Fibroblast of skin of left quadriceps (primary cell): ENCODE measurements around the gene P2RY2.
"Not testable (repeated sequence)": the region's sequence is repeated elsewhere in the genome, so short reads cannot be mapped to it uniquely, and the experiment has no call there.

ENCODE experiments used
- DNase-seq, 2 experiments: peaks; one replicate each; pipeline ENCODE4 v3.0.0-alpha.2; 2013; ENCODE audit warnings: low read depth in 2 of 2

Gene P2RY2

GRCh38 chr11:73227571-73228211, 9.6 kb downstream of the P2RY2 start:
- no peak for DNase-seq

GRCh38 chr11:73228268-73229134, 10.4 kb downstream of the P2RY2 start:
- DNase-seq = no peak

- no peak for DNase-seq
These were observed 11.3 kb downstream of the P2RY2 start for GRCh38 chr11:73229321-73229895.

- DNase-seq = no peak
These were observed 12.1 kb downstream of the P2RY2 start for GRCh38 chr11:73229896-73230875.

- DNase-seq = no peak
These were observed 12.8 kb downstream of the P2RY2 start for GRCh38 chr11:73230931-73231330.

- DNase-seq = not testable (repeated sequence)
These were observed 14.4 kb downstream of the P2RY2 start for GRCh38 chr11:73232487-73232886.

- DNase-seq = no peak
These were observed 15.1 kb downstream of the P2RY2 start for GRCh38 chr11:73233211-73233610.

GRCh38 chr11:73233692-73234470, 15.8 kb downstream of the P2RY2 start:
- no peak for DNase-seq

- DNase-seq = no peak
These were observed 16.5 kb downstream of the P2RY2 start for GRCh38 chr11:73234471-73235181.

- no peak for DNase-seq
These were observed 17.2 kb downstream of the P2RY2 start for GRCh38 chr11:73235236-73235786.

GRCh38 chr11:73236205-73236765, 18.2 kb downstream of the P2RY2 start:
- DNase-seq = no peak

GRCh38 chr11:73236854-73237253, 18.8 kb downstream of the P2RY2 start:
- DNase-seq = no peak

- no peak for DNase-seq
These were observed 19.6 kb downstream of the P2RY2 start for GRCh38 chr11:73237471-73238290.

GRCh38 chr11:73239111-73239521, 21.0 kb downstream of the P2RY2 start:
- DNase-seq = no peak

GRCh38 chr11:73239571-73240189, 21.6 kb downstream of the P2RY2 start:
- no peak for DNase-seq

- no peak for DNase-seq
These were observed 22.2 kb downstream of the P2RY2 start for GRCh38 chr11:73240190-73240781.

- no peak for DNase-seq
These were observed 23.2 kb downstream of the P2RY2 start for GRCh38 chr11:73241300-73241699.
